GM13976 (cell line): Measurements from ENCODE around the gene CCDC102B.
"Not testable (repeated sequence)": the region's sequence is repeated elsewhere in the genome, so short reads cannot be mapped to it uniquely, and the experiment has no call there.

ENCODE experiments used
- DNase-seq: peaks from one replicate; pipeline ENCODE4 v3.0.0; 2012; ENCODE audit warnings: low spot score
- CTCF ChIP-seq: IDR thresholded peaks from 2 replicates; pipeline ENCODE4 v1.5.1; 2012; ENCODE audit warnings: borderline replicate concordance, mild to moderate bottlenecking; ENCODE audit not compliant: insufficient read depth; ENCODE audit errors: extremely low read depth, missing control alignments, control extremely low read depth
- in situ Hi-C: fragments of 300-500 bp; cut with MboI; formaldehyde crosslinking; loops from one replicate; pipeline ENCODE4 v1.12.0; 2022; ENCODE audit warnings: low sequenced_read_pairs, mixed read lengths, inconsistent platforms; ENCODE audit not compliant: unreplicated experiment

Gene CCDC102B

GRCh38 chr18:68772268-68772667 lies 25.6 kb upstream of the CCDC102B start:
- TF ChIP-seq CTCF = no peak
- no peak for DNase-seq
- in situ Hi-C loops = no loop called here

GRCh38 chr18:68778280-68778886 lies 19.5 kb upstream of the CCDC102B start:
- in situ Hi-C loops = no loop called here
- no peak for TF ChIP-seq CTCF

GRCh38 chr18:68779169-68779568 lies 18.7 kb upstream of the CCDC102B start:
- no peak for TF ChIP-seq CTCF
- in situ Hi-C loops = no loop called here
- DNase-seq = no peak

More at GRCh38 chr18:68778280-68778886, 19.5 kb upstream of the CCDC102B start:
- DNase-seq = no peak

- TF ChIP-seq CTCF = no peak
- DNase-seq = no peak
- in situ Hi-C loops = no loop called here
These were observed 16.9 kb upstream of the CCDC102B start for GRCh38 chr18:68780802-68781635.

GRCh38 chr18:68783506-68783905 lies 14.4 kb upstream of the CCDC102B start:
- no peak for DNase-seq
- in situ Hi-C loops = no loop called here
- TF ChIP-seq CTCF = no peak

GRCh38 chr18:68784071-68784470 lies 13.8 kb upstream of the CCDC102B start:
- DNase-seq = no peak
- in situ Hi-C loops = no loop called here
- TF ChIP-seq CTCF = no peak

- in situ Hi-C loops, DNase-seq: not testable (repeated sequence)
These were observed 7.6 kb upstream of the CCDC102B start for GRCh38 chr18:68790290-68790689.
